BJ (cell line): ENCODE measurements around the gene NBDY. TPM values are rescaled to one million over a fixed set of nuclear protein-coding genes. Genes with fewer than 3 reads are reported as not detected.

ENCODE experiments used
- CTCF ChIA-PET: fragments of 350-600 bp; formaldehyde crosslinking; extraction: SDS; loops from one replicate; lab custom pipeline; 2021; ENCODE audit warnings: antibody characterized with exemption, inconsistent platforms; lab: Yijun Ruan, JAX
- POLR2A ChIA-PET: fragments of 300-600 bp; sonication (Branson Sonifier 250); formaldehyde crosslinking; extraction: SDS; loops from one replicate; lab custom pipeline; 2021; ENCODE audit warnings: antibody characterized with exemption; lab: Charles Lee
- DNase-seq: peaks from one replicate; pipeline ENCODE4 v3.0.0-alpha.2; 2011; ENCODE audit warnings: low read depth
- H3K27me3 ChIP-seq: 2 replicates; pipeline ENCODE4 v1.6.0; 2011; ENCODE audit warnings: low read length; ENCODE audit not compliant: control insufficient read depth, insufficient read depth
- H3K36me3 ChIP-seq: 2 replicates; pipeline ENCODE4 v1.5.1; 2011; ENCODE audit warnings: low read length; ENCODE audit not compliant: control insufficient read depth, insufficient read depth
- H3K4me3 ChIP-seq: 2 replicates; pipeline ENCODE4 v1.5.1; 2011; ENCODE audit warnings: low read depth, mild to moderate bottlenecking, control low read depth, low read length
- polyA plus RNA-seq: library from polyadenylated mRNA; depleted of rRNA; stranded (reverse); fragments of >200 nt; gene quantifications from 2 replicates; pipeline ENCODE4 v1.2.3, GENCODE V29; 2011
- TF ChIP-seq, protein P1 (sequence below): IDR thresholded peaks from 2 replicates; pipeline ENCODE4 v1.5.1; 2011; ENCODE audit warnings: low read depth, mild to moderate bottlenecking, control low read depth, inconsistent platforms, low read length, moderate library complexity; ENCODE audit not compliant: insufficient read depth

The NBDY gene
- polyA plus RNA-seq, 1 experiment: 38.8 TPM

DNA sequence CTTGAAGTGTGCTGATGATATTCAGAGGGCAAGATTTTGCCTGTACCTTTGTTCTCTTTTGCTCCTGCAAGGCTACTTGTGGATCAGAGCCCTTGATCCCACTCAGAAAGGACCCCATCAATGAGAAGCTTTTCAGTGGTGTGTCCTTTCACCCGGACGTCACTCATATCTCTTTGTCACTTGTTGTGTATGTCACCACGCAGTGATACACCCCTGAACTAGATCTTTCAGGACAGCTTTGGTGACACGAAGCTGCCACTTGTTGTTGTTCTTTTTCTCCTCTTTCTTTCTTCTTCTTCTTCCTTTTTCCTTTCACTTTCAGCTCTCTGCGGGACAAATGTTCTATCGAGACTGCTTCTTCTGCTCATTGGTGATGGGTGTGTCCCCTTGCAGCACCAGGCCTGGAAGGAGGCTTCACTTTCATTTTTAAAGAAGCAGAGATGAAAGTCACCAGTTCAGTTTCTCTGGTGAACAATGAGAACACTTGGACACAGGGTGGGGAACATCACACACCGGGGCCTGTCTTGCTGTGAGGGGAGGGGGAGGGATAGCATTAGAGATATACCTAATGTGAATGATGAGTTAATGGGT, 83.6 kb downstream of the NBDY start:
- H3K27me3 ChIP-seq: no peaks in the 10 kb centered on the region
- TF ChIP-seq, protein P1, sequence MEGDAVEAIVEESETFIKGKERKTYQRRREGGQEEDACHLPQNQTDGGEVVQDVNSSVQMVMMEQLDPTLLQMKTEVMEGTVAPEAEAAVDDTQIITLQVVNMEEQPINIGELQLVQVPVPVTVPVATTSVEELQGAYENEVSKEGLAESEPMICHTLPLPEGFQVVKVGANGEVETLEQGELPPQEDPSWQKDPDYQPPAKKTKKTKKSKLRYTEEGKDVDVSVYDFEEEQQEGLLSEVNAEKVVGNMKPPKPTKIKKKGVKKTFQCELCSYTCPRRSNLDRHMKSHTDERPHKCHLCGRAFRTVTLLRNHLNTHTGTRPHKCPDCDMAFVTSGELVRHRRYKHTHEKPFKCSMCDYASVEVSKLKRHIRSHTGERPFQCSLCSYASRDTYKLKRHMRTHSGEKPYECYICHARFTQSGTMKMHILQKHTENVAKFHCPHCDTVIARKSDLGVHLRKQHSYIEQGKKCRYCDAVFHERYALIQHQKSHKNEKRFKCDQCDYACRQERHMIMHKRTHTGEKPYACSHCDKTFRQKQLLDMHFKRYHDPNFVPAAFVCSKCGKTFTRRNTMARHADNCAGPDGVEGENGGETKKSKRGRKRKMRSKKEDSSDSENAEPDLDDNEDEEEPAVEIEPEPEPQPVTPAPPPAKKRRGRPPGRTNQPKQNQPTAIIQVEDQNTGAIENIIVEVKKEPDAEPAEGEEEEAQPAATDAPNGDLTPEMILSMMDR: no peak
- POLR2A ChIA-PET: no interaction called here
- CTCF ChIA-PET: no interaction called here
- no peak overlapping the region for H3K4me3 ChIP-seq
- H3K36me3 ChIP-seq: no peaks in the 10 kb centered on the region
- DNase-seq: no peak

- TF ChIP-seq, protein P1: no peak
- POLR2A ChIA-PET: no interaction called here
- Histone ChIP-seq H3K4me3 (no peak overlapping the region), H3K36me3 (no peaks in the 10 kb centered on the region), H3K27me3 (no peaks in the 10 kb centered on the region)
- DNase-seq: no peak
- CTCF ChIA-PET: no interaction called here
These were observed 84.3 kb downstream of the NBDY start for GRCh38 chrX:56813318-56813837.

DNA sequence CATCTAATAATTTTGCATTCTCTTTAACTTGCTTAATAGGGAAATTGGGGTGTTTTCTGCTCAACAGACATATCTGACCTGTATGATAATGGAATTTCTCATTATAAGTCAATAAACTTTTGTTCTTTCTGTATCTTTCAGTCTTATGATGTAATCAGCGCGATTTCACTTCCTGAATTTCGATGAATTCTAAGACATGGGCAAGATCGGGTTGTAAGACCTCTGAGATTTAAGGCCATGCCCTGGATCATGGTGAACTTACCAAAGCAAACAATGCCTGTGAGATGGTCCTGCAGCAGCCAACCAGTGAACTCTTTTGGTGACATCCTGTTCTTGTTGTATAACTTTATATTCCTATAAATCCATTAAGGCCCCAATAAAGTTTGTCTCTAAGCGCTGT, 88.1 kb downstream of the NBDY start:
- ChIA-PET CTCF (no interaction called here), POLR2A (no interaction called here)
- H3K4me3 ChIP-seq: no peak overlapping the region
- H3K27me3 ChIP-seq: no peaks in the 10 kb centered on the region
- H3K36me3 ChIP-seq: no peaks in the 10 kb centered on the region
- DNase-seq: no peak
- TF ChIP-seq, protein P1: no peak

- POLR2A ChIA-PET: no interaction called here
- Histone ChIP-seq H3K36me3 (no peaks in the 10 kb centered on the region), H3K4me3 (no peak overlapping the region), H3K27me3 (no peaks in the 10 kb centered on the region)
- CTCF ChIA-PET: no interaction called here
- TF ChIP-seq, protein P1: no peak
- DNase-seq: no peak
These were observed 97.0 kb downstream of the NBDY start for GRCh38 chrX:56826020-56826419.

DNA sequence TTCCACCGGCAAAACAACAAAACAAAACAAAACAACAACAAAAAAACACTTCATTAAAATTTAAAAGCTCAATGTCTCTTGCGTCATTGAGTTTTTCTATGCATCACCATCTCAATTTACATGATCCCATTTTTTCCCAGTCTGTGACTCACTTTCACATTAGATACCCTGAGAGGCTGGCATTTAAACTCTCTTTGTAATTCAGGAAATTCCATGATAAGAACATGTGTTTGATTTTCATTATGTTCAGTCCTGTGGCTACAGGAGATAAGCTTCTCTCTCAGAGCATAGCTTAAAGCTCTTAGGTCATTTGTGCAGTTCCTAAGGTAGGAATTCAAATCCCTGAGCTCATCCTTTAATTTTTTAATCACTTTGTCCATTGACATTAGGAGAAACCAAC, 104.6 kb downstream of the NBDY start:
- TF ChIP-seq, protein P1: no peak
- Histone ChIP-seq H3K4me3 (no peak overlapping the region), H3K27me3 (no peaks in the 10 kb centered on the region), H3K36me3 (no peaks in the 10 kb centered on the region)
- no peak for DNase-seq
- ChIA-PET CTCF (no interaction called here), POLR2A (no interaction called here)
